ENCODE measurements around the gene TAF10.
A peak's percentile ranks its signal among the peaks of the same experiment; 100 is the strongest.

Gene TAF10

GRCh38 chr11:6612213-6613041 lies at the start of gene TAF10:
Gene TAF10, minus strand, starts transcription at chr11:6612216. Its CDS starts 27 bp downstream, at chr11:6612189.
- peak; percentile 89 to 90 for DNase-seq (ENCODE audit: low read depth in 2 of 2)

GRCh38 chr11:6660712-6661111 lies 48.7 kb upstream of the TAF10 start:
- no peak for DNase-seq (ENCODE audit: low read depth in 2 of 2)

DNA sequence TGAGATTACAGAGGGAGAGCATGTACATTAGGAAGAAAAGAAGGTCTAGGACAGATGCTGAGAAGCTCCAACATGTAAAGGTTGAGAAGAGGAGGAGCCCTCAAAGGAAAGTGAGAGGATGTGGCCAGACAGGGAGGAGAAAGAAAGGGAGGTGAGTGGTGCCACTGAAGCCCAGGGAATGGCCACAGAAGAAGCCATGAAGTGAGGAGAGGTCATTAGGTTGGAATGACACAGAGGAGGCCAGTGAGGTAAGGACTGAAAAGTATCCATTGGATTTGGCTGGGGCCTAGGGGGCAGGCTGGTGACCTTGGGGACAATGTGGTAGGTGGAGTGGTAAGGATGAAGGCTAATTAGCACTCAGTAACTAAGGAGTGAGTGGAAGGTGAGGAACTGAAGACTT lies 46.6 kb upstream of the TAF10 start:
- no peak for DNase-seq (ENCODE audit: low read depth in 2 of 2)

GRCh38 chr11:6657346-6657745 lies 45.3 kb upstream of the TAF10 start:
- DNase-seq (ENCODE audit: low read depth in 2 of 2): no peak

- no peak for DNase-seq (ENCODE audit: low read depth in 2 of 2)
These were observed 44.9 kb upstream of the TAF10 start for GRCh38 chr11:6656936-6657335.

DNA sequence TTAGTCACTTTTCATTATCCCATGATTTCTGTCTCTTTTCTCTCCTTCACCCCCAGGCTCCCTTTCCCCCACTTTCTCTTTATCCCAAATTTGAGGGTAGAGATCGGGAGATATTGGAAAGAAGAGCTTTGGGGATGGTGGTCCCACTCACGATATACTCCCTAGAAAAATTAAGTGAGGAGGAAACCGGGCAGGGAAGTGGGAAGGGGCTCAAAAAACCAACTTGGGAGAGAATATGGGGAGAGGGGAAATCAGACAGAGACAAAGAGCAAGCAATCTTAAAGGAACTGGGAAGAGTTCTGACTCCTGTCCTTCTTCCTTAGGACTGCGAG lies 44.5 kb upstream of the TAF10 start:
- no peak for DNase-seq (ENCODE audit: low read depth in 2 of 2)

DNA sequence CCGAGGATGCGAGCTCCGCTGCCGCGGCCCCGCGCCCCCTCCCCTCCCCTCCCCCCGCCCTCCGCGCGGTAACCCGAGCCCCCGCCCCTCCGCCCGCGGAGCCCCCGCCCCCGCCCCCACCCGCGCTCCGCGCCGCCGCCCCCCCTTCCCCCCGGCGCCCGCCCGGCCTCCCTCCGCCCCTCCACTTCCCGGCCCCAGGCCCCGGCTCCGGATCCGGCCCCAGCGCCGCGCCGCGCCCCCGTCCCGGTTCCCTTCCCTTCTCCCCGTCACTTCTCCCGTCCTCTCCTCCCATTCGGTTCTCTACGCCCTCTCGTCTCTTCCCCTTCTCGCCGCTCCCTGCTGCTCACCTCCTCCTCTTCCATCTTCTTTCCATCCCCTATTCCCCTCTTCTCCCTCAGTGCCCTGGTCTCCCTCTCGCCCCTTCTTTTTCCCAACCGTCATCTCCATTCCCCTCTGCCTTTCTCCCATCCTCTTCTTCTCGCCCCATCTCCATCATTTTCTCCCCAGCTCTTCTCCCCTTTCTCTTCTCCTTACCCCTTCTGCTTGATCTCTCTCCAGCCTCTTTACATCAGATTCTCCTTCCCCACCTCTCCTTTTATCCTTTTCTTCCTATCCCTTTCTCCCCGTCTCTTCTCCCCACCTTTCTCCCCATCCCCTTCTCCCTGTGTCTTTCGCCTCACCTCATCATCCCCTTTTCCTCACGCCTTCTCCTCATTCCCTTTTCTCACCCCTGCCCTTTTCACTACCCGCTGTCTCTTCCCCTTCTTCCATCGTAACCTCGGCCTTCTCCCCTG lies 44.0 kb upstream of the TAF10 start, which contains the start of gene DCHS1:
TSS of gene DCHS1 (minus strand) at position 20 of the 794 bp plus-strand sequence. CDS start 14,196 bp downstream, outside the sequence.
- no peak for DNase-seq (ENCODE audit: low read depth in 2 of 2)

GRCh38 chr11:6655020-6655789 lies 43.2 kb upstream of the TAF10 start:
- DNase-seq (ENCODE audit: low read depth in 2 of 2): no peak

DNA sequence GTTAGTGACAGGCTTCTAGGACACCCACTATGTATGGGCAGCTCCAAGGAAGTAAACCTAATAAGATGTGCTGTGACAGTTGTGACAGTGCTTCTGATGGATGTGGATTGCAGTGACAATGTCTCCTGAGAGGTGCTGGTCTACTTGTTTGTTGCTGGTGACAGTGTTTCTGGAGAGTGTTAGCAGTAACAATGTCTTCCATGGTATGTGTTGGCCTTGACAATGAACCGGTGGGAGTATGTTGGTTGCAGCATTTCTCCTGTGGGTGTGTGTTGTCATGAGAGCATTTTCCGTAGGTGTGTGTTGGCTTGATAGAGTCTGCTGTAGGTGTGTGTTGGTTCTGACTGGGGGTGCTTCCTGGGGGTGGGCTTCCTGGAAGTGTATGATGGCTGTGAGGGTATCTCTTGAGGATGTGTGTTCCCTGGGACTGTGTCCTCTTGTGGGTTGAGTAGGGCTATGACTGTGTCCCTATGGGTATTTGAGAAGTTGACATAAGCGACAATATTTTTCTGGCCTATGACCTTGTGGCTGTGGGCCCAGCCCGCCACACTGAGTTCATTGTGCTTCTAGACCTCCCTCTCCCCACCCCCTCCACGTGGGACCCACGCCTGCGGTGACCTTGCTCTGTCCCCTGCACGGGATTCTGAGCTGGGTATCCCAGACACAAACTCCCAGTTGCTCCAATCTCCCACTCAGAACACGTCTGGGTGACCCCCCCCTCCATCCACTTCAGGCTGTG lies 42.4 kb upstream of the TAF10 start:
- DNase-seq (ENCODE audit: low read depth in 2 of 2): no peak

DNA sequence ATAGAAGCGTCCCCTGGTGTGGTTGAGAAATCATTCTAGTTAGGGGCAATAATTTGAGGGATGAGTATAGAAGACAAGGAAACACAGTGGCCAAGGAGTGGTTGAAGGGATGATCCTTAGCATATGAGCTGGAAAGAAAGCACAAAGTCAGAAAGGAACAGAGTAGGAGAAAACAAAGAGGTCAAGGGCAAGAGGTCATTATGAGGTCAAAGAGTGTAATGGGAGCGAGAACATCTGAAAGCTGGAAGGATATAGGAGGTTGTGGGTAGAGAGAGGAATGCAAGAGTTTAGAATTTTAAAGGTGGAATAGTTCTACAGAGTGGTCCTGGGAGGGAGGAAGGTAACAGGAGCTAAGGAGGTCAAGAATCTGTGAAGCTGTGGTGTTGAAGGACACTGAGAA lies 41.6 kb upstream of the TAF10 start:
- DNase-seq (ENCODE audit: low read depth in 2 of 2): no peak

DNA sequence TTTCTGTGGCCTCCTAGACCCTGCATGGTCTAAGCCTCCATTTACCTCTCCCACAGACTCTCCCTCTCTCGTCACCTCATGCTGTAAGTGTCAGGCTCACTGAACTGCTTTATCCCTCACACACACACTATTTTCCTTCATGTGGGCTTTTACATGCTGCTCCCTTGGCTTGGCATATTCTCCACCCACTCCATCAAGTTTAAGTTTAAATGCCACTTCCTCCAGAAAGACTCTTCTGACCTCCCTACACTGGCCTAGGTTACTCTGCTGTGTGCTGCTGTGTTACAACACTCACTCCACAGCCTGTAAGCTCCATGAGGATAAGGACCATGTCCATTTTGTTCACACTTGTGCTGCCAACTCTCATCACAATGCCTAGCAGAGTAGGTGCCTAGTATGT lies 41.1 kb upstream of the TAF10 start:
- no peak for DNase-seq (ENCODE audit: low read depth in 2 of 2)

DNA sequence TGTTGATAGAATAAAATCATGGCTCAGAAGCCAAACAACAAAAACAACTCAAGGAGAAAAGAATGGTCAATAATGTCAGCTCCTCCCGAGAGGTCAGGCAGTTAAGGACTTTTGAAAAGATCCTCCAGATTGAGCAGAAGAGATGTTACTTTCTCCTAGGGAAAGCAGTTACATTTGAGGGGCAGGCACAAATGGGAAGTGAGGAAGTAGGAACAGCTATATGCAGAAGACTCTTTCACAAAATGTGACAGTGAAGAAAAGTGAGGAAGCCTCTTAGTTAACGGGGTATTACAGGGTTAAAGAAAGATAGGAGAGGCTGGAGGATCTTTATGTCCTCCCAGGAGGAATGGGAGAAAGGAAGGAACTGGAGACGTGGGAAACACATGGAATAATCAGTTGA lies 40.2 kb upstream of the TAF10 start:
- no peak for DNase-seq (ENCODE audit: low read depth in 2 of 2)

DNA sequence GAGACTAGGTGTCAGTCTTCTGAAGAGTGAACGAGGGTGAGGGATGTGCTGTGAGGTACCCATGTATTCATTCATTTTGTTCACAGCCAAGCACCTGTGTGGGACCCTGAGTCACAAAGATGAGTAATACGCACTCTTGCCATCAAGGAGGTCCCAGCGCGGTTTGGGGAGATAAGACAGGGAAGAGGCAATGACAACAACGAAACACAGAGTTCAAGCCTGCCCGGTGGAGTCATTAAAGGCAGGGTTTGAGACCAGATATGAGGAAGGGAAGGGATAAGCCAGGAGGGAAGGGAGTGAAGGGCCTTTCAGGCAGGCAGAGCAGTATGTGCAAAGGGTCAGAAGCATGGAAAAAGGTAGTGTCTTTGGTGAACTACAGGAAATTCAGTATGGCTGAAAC lies 39.0 kb upstream of the TAF10 start:
- DNase-seq (ENCODE audit: low read depth in 2 of 2): no peak

GRCh38 chr11:6650104-6650503 lies 38.1 kb upstream of the TAF10 start:
- no peak for DNase-seq (ENCODE audit: low read depth in 2 of 2)

GRCh38 chr11:6648501-6648900 lies 36.5 kb upstream of the TAF10 start:
- DNase-seq (ENCODE audit: low read depth in 2 of 2): no peak

DNA sequence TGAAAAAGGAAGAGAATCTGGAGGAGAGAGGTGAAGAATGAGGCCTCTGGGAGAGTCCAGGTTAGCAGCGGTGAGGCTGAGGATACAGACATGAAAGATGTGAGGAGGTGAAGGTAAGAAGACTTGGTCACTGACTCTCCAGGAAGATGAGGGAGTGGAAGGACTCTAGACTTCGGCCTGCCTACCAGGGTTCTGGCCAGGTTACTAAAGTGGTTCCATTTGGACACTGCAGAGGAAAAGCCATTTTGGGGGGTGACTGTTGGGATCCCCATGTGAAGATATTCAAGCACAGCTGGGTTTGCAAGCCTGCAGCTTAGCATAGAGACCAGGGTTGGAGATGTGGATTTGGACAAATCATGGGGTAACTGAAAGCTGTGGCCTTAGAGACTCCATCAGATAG lies 35.8 kb upstream of the TAF10 start:
- no peak for DNase-seq (ENCODE audit: low read depth in 2 of 2)

DNA sequence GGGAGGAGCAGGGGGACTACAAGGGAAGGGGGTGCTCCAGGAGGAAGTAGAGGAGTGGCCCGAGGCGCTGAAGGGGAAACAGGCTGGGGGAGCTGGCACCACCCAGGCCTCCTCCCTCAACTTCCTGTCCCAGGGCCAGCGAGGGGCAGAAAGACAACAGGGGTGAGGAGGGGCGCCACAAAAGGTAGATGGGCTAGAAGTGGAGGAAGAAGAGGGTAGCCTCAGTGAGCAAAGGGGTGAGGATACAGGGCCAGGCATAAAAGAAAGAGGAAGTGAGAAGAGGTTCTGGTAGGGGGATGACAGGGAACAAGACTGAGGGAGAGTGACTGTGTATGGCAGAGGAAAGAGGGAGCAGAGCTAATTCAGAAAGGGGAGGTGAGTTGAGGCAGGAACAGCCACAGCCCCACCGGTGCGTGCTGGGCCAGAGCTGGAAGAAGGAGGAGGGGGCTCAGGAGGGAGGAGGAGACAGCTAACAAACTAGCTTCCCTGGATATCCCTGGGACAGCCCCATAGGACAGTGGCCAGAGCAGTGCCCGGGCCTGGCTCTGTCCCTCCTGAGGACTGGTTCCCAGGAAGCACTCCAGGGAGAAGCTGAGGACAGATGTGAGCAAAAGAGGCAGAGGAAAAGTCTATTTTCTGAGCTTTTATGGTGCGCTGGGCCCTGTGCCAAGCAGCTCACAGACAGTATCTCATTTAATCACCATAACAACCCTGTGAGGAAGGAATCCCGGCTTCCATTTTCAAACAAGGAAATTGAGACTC lies 35.1 kb upstream of the TAF10 start:
- DNase-seq (ENCODE audit: low read depth in 2 of 2): no peak

GRCh38 chr11:6646576-6646917 lies 34.5 kb upstream of the TAF10 start:
- DNase-seq (ENCODE audit: low read depth in 2 of 2): no peak

DNA sequence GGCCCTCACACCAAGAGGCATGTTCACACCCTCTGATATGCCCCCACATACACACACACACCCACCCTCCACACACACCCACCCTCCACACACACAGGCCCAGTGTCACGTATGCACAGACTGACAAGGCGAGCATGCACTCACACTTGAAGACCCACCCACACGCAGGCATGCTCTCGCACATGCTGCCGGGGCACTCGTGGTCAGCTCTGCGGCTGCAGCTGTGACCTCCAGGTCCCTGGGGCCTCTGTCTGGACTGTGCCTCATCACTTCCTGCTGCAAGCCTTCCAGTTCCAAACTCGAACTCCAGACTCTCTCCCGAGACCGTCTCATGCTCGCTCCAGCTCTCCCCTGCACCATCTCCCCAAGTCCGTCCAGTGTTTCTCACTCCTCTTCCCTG lies 34.1 kb upstream of the TAF10 start:
- DNase-seq (ENCODE audit: low read depth in 2 of 2): no peak

GRCh38 chr11:6642957-6643356 lies 30.9 kb upstream of the TAF10 start:
- DNase-seq (ENCODE audit: low read depth in 2 of 2): no peak

All from stimulated activated CD8-positive, alpha-beta memory T cell treated with anti-CD3 and anti-CD28 coated beads, Interleukin-7, amount 100 ng/mL, for 1 hour (primary cell).